GM12878 (cell line): ENCODE results near the gene GALNTL6. TPM values are rescaled to one million over a fixed set of nuclear protein-coding genes. Genes with fewer than 3 reads are reported as not detected.

Source experiments
- ATAC-seq: fragments of 200-7000 bp; cut with Tn5 transposase; 3 replicates; pipeline ENCODE4 v1.9.1; 2020; ENCODE audit warnings: mild to moderate bottlenecking, moderate library complexity
- BruUV-seq: library from RNA; stranded (reverse); fragments of 400-500 nt; replicated peaks from 2 replicates; lab custom pipeline; 2021; lab: Mats Ljungman, UMichigan
- CTCF ChIA-PET: fragments of 300-600 bp; sonication (Branson Sonifier 250); formaldehyde crosslinking; extraction: SDS; loops from one replicate; lab custom pipeline; 2021; ENCODE audit warnings: inconsistent platforms; lab: Yijun Ruan, JAX
- POLR2A ChIA-PET: fragments of 350-600 bp; formaldehyde crosslinking; extraction: SDS; loops from one replicate; lab custom pipeline; 2021; ENCODE audit warnings: inconsistent platforms; lab: Charles Lee
- RAD21 ChIA-PET: fragments of 300-600 bp; sonication (Branson Sonifier 250); formaldehyde crosslinking; loops from one replicate; lab custom pipeline; 2023; ENCODE audit warnings: antibody characterized with exemption; ENCODE audit not compliant: unreplicated experiment; lab: Charles Lee
- SMC1A ChIA-PET: fragments of 300-600 bp; sonication (Branson Sonifier 250); formaldehyde crosslinking; loops from one replicate; lab custom pipeline; 2023; ENCODE audit not compliant: unreplicated experiment, uncharacterized antibody; lab: Charles Lee
- DNase-seq: peaks from one replicate; pipeline ENCODE4 v3.0.0-alpha.2; 2011; ENCODE audit warnings: low read depth, low spot score
- FAIRE-seq: peaks from 3 replicates; lab custom pipeline; 2011; peaks lifted over from hg19 to GRCh38; lab: Jason Lieb, UNC
- H2AFZ ChIP-seq: 2 replicates; pipeline ENCODE4 v1.6.0; 2011; ENCODE audit warnings: low read depth, low read length, control low read depth; ENCODE audit not compliant: control insufficient read depth
- H3K27ac ChIP-seq: 2 replicates; pipeline ENCODE4 v1.5.1; 2011; ENCODE audit warnings: control low read depth; ENCODE audit not compliant: control insufficient read depth, insufficient read depth
- H3K27me3 ChIP-seq, 2 experiments: replicated peaks in 1 of 2; 2 replicates each; pipeline versions ENCODE4 v1.6.0 to v1.6.1; 2011; ENCODE audit warnings: low read length in 1 of 2; ENCODE audit not compliant: control insufficient read depth in 2 of 2, insufficient read depth in 2 of 2
- H3K36me3 ChIP-seq, 2 experiments: 2 replicates each; pipeline ENCODE4 v1.5.1; 2011; ENCODE audit warnings: low read length in 1 of 2; ENCODE audit not compliant: control insufficient read depth in 2 of 2, insufficient read depth in 2 of 2
- H3K4me1 ChIP-seq: 2 replicates; pipeline ENCODE4 v1.6.1; 2011; ENCODE audit warnings: mild to moderate bottlenecking, low read length, moderate library complexity, mixed read lengths; ENCODE audit not compliant: control insufficient read depth, insufficient read depth
- H3K4me2 ChIP-seq: 2 replicates; pipeline ENCODE4 v1.6.0; 2011; ENCODE audit warnings: control low read depth; ENCODE audit not compliant: control insufficient read depth, insufficient read depth
- H3K4me3 ChIP-seq: fragments of 200-600 bp; sonication (generic); 2 replicates; pipeline ENCODE4 v1.5.1; 2016
- H3K79me2 ChIP-seq: 2 replicates; pipeline ENCODE4 v1.6.0; 2011; ENCODE audit warnings: low read length; ENCODE audit not compliant: control insufficient read depth, insufficient read depth
- H3K9ac ChIP-seq: 2 replicates; pipeline ENCODE4 v1.8.0; 2011; ENCODE audit warnings: low read length, control low read depth, mixed read lengths; ENCODE audit not compliant: control insufficient read depth, insufficient read depth
- H3K9me3 ChIP-seq: replicated peaks from 3 replicates; pipeline ENCODE4 v1.5.1; 2011; ENCODE audit warnings: mild to moderate bottlenecking, low read length; ENCODE audit not compliant: control insufficient read depth, insufficient read depth
- H4K20me1 ChIP-seq: 2 replicates; pipeline ENCODE4 v1.6.0; 2011; ENCODE audit not compliant: control insufficient read depth, insufficient read depth
- ESRRA ChIP-seq: IDR thresholded peaks from 2 replicates; pipeline ENCODE4 v1.6.1; 2012; ENCODE audit warnings: mild to moderate bottlenecking, low read length, improper control_type of control experiment
- FOXM1 ChIP-seq: IDR thresholded peaks from 2 replicates; pipeline ENCODE4 v1.6.1; 2012; ENCODE audit warnings: low read depth, mild to moderate bottlenecking, inconsistent platforms, low read length, moderate library complexity
- MYC ChIP-seq: IDR thresholded peaks from 2 replicates; pipeline ENCODE4 v1.6.1; 2011; ENCODE audit warnings: mild to moderate bottlenecking, low read length, moderate library complexity, inconsistent platforms; ENCODE audit not compliant: insufficient read depth, insufficient replicate concordance, insufficient read length, severe bottlenecking
- NBN ChIP-seq: fragments of 450-650 bp; IDR thresholded peaks from 2 replicates; pipeline ENCODE4 v1.6.1; 2016
- NFIC ChIP-seq: IDR thresholded peaks from 2 replicates; pipeline ENCODE4 v1.6.1; 2012; ENCODE audit warnings: low read depth, mild to moderate bottlenecking, inconsistent platforms, low read length, moderate library complexity
- RB1 ChIP-seq: fragments of 450-650 bp; formaldehyde crosslinking; IDR thresholded peaks from 2 replicates; pipeline ENCODE4 v1.6.1; 2017; ENCODE audit warnings: mild to moderate bottlenecking, borderline replicate concordance
- SREBF2 ChIP-seq: IDR thresholded peaks from 2 replicates; pipeline ENCODE4 v1.6.1; 2012; ENCODE audit warnings: mild to moderate bottlenecking, low read length
- SRF ChIP-seq, 2 experiments: IDR thresholded peaks; 2 replicates each; pipeline ENCODE4 v1.6.1; 2011; ENCODE audit warnings: low read depth in 2 of 2, low read length in 2 of 2, mild to moderate bottlenecking in 1 of 2, moderate library complexity in 1 of 2
- TARDBP ChIP-seq: IDR thresholded peaks from 2 replicates; pipeline ENCODE4 v1.6.1; 2016; ENCODE audit warnings: borderline replicate concordance
- whole genome bisulfite sequencing: methylation state at CpG from one replicate; pipeline ENCODE4 v1.1.6; 2016; ENCODE audit warnings: low lambda C conversion rate; ENCODE audit not compliant: insufficient replicate concordance, insufficient coverage; ENCODE audit errors: missing lambda C conversion rate; 5-methylcytosine and 5-hydroxymethylcytosine counted together
- in situ Hi-C: fragments of 300-500 bp; cut with MboI; formaldehyde crosslinking; loops from 9 replicates; pipeline ENCODE4 v1.14.3; 2018; ENCODE audit warnings: mixed read lengths
- intact Hi-C: fragments of 100-400 bp; cut with micrococcal nuclease; formaldehyde crosslinking; loops from one replicate; pipeline ENCODE4 v1.14.2; 2022; ENCODE audit not compliant: unreplicated experiment
- polyA plus RNA-seq, 11 experiments: library from polyadenylated mRNA; depleted of rRNA in 4 of 11; unstranded in 6 of 11; stranded (reverse) in 5 of 11; fragments of >200 nt; fragmentation: Nextera tagmentation in 4 of 11; fragmentation: Illumina TruSeq in 1 of 11; extraction: Ambion mirVana in 4 of 11; extraction: Trizol in 1 of 11; gene quantifications; 1 replicate in 1 of 11; 2 replicates in 10 of 11; pipeline versions ENCODE4 v1.2.1 to v1.2.3, GENCODE V29; 2011 to 2016; ENCODE audit warnings: inconsistent platforms in 2 of 11, missing spikeins in 2 of 11, low read depth in 1 of 11
- total RNA-seq, 4 experiments: library from RNA; depleted of rRNA in 3 of 4; stranded (reverse); fragments of >200 nt in 3 of 4; fragmentation: Illumina TruSeq in 1 of 4; extraction: Trizol in 1 of 4; gene quantifications; 2 replicates each; pipeline versions ENCODE4 v1.2.1 to v1.2.3, GENCODE V29; 2013 to 2021
- TF ChIP-seq, protein P1 (sequence below), 3 experiments: IDR thresholded peaks in 2 of 3; conservative IDR thresholded peaks in 1 of 3; 2 replicates each; pipeline ENCODE4 v1.5.1; 2011; ENCODE audit warnings: low read depth in 3 of 3, low read length in 3 of 3, mild to moderate bottlenecking in 3 of 3, control low read depth in 2 of 3, moderate library complexity in 2 of 3, inconsistent platforms in 1 of 3, mixed read lengths in 1 of 3; ENCODE audit not compliant: control insufficient read depth in 2 of 3, insufficient read depth in 1 of 3; ENCODE audit errors: extremely low read depth in 1 of 3

The GALNTL6 gene
- total and polyA plus RNA-seq, 10 of the 15 experiments (the other 5 are each of a cell fraction or from before 2014, with no cell fraction given): 0.01 to 0.29 TPM; not detected in 8

DNA sequence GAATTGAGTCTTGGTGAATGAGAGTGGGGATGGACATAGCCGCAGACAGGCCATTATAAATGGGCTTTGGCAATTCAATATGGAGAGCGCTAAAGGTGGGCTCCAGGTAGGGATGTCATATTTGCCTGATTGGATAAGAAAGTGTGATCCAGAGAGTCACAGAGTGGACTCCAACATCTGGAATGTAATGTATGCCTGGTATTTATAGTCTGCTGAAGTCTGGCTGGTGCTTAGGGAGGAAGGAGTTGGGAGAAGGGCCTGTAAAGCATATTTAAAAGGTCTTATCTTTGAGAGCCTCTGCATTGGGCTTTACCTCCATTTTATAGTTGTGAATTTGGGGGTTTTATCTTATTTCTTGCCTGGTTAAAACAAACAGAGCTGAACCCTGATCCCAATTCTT, 153.2 kb downstream of the GALNTL6 start (continued):
- TF ChIP-seq, protein P1, sequence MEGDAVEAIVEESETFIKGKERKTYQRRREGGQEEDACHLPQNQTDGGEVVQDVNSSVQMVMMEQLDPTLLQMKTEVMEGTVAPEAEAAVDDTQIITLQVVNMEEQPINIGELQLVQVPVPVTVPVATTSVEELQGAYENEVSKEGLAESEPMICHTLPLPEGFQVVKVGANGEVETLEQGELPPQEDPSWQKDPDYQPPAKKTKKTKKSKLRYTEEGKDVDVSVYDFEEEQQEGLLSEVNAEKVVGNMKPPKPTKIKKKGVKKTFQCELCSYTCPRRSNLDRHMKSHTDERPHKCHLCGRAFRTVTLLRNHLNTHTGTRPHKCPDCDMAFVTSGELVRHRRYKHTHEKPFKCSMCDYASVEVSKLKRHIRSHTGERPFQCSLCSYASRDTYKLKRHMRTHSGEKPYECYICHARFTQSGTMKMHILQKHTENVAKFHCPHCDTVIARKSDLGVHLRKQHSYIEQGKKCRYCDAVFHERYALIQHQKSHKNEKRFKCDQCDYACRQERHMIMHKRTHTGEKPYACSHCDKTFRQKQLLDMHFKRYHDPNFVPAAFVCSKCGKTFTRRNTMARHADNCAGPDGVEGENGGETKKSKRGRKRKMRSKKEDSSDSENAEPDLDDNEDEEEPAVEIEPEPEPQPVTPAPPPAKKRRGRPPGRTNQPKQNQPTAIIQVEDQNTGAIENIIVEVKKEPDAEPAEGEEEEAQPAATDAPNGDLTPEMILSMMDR (IDR thresholded peaks at IDR 0.05 in 2 of 3, conservative IDR thresholded peaks at IDR 0.05 in 1 of 3; ENCODE audit: control insufficient read depth in 2 of 3, extremely low read depth in 1 of 3, insufficient read depth in 1 of 3, low read depth in 3 of 3, low read length in 3 of 3): no peak

DNA sequence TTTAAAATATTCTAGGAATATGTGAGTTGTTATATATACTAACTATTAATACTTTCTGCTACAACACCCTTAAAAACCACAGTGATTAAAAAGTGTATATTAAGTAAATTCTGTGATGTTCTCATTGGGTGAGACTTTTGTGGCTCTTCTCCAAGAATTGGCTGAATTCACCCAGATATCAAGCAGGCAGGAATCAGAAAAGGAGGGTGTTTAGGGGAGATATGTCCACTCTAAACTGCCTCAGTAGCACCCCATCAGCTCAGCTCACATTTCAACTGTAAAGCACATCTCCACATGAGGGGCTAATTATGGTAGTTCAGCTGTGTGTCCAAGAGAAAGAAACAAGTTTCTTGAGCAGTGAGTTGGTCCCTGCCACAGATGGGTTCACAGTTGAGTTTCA, 165.0 kb downstream of the GALNTL6 start:
- Histone ChIP-seq H3K4me2 (no peak overlapping the region), H3K4me1 (no peaks in the 10 kb centered on the region), H3K27ac (no peak overlapping the region), H3K79me2 (no peaks in the 10 kb centered on the region), H3K27me3 (no peaks in the 10 kb centered on the region), H3K9ac (no peak overlapping the region), H4K20me1 (no peaks in the 10 kb centered on the region), H3K4me3 (no peak overlapping the region), H3K9me3 (no peaks in the 10 kb centered on the region), H2AFZ (no peak overlapping the region)
- DNase-seq (no peak), ATAC-seq (no peak)
- in situ Hi-C loops: no loop called here
- no peak for TF ChIP-seq TARDBP
- no peak for TF ChIP-seq MYC
- TF ChIP-seq, all 136 proteins: peak for 0
- H3K36me3 ChIP-seq: no peaks in the 10 kb centered on the region
- CTCF ChIA-PET: interaction anchor here (1.0 kb wide), 1 partner anchor 35 kb away, joined by 3 read pairs; no protein-coding TSS in a partner anchor
- RAD21 ChIA-PET: no interaction called here
- SMC1A ChIA-PET: no interaction called here
- intact Hi-C loops: no loop called here
- no TSS peak for BruUV-seq
- POLR2A ChIA-PET: no interaction called here
- FAIRE-seq: no peak

DNA sequence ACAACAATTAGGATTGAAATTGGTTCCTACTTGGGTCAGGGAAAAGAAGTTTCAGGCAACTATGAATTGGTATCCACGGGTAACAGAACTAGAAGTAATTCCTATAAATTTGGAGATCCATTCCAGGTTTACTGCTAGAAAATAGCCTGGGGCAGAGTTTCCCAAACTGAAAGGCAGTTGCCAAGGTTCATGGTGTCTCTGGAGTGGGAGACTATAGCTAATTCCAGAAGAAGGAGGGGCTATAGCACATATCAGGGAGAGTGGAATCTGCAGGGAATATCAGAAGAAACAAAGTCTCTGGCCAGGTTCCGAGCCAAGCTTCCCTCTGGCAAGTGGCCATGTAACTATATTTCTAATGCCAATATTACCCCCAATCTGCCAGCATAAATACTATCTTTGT, 166.3 kb downstream of the GALNTL6 start:
- 0% methylated on average over 2 of the region's 2 CpGs for WGBS
- in situ Hi-C loops: no loop called here
- FAIRE-seq: no peak
- no peak for TF ChIP-seq SRF (IDR thresholded peaks at IDR 0.05; ENCODE audit: low read depth in 2 of 2, low read length in 2 of 2)
- TF ChIP-seq RB1: no peak
- TF ChIP-seq ESRRA: no peak
- no peak for TF ChIP-seq FOXM1
- no peak for TF ChIP-seq NBN
- TF ChIP-seq NFIC: no peak
- no peak for TF ChIP-seq SREBF2
- no peak for TF ChIP-seq TARDBP
- TF ChIP-seq, protein P1 (IDR thresholded peaks at IDR 0.05 in 2 of 3, conservative IDR thresholded peaks at IDR 0.05 in 1 of 3; ENCODE audit: control insufficient read depth in 2 of 3, extremely low read depth in 1 of 3, insufficient read depth in 1 of 3, low read depth in 3 of 3, low read length in 3 of 3): no peak

More for the DNA sequence above, 166.3 kb downstream of the GALNTL6 start:
- Histone ChIP-seq H4K20me1 (no peaks in the 10 kb centered on the region), H3K27ac (no peak overlapping the region), H2AFZ (no peak overlapping the region), H3K4me1 (no peaks in the 10 kb centered on the region), H3K36me3 (no peaks in the 10 kb centered on the region), H3K79me2 (no peaks in the 10 kb centered on the region), H3K9me3 (no peaks in the 10 kb centered on the region), H3K4me3 (no peak overlapping the region), H3K4me2 (no peak overlapping the region), H3K9ac (no peak overlapping the region), H3K27me3 (no peaks in the 10 kb centered on the region)
- DNase-seq: no peak
- SMC1A ChIA-PET: interaction anchor here (1.6 kb wide), 1 partner anchor 17 kb away, joined by 3 read pairs; no protein-coding TSS in a partner anchor
- CTCF ChIA-PET: no interaction called here
- BruUV-seq: no TSS peak
- RAD21 ChIA-PET: no interaction called here
- POLR2A ChIA-PET: no interaction called here
- no peak for ATAC-seq
- intact Hi-C loops: no loop called here
